Measurements from ENCODE around the gene OBSCN.

- TF ChIP-seq CTCF (conservative IDR thresholded peaks at IDR 0.05) (no peak), ZFX (IDR thresholded peaks at IDR 0.05) (no peak)
Observed at GRCh38 chr1:228410671-228411070, 202.8 kb downstream of the OBSCN start.

Measured in C4-2B (cell line).